HepG2 (cell line): ENCODE data around the gene ZNF84. TPM values are rescaled to one million over a fixed set of nuclear protein-coding genes. Genes with fewer than 3 reads are reported as not detected.
A peak's percentile ranks its signal among the peaks of the same experiment; 100 is the strongest.

Experiments
- AKAP8 ChIP-seq: sonication (generic); formaldehyde crosslinking; IDR thresholded peaks from 2 replicates; pipeline ENCODE4 v1.5.1; 2020; ENCODE audit warnings: mild to moderate bottlenecking, missing genetic modification reagents
- BCL6 ChIP-seq: IDR thresholded peaks from 2 replicates; pipeline ENCODE4 v1.6.1; 2016; ENCODE audit warnings: missing genetic modification reagents, missing compliant biosample characterization
- HOXA3 ChIP-seq: sonication (generic); formaldehyde crosslinking; IDR thresholded peaks from 2 replicates; pipeline ENCODE4 v1.5.0; 2020; ENCODE audit warnings: missing genetic modification reagents
- KDM4B ChIP-seq: sonication (generic); formaldehyde crosslinking; IDR thresholded peaks from 2 replicates; pipeline ENCODE4 v1.4.0; 2020; ENCODE audit warnings: missing genetic modification reagents
- KLF15 ChIP-seq: sonication (generic); formaldehyde crosslinking; IDR thresholded peaks from 2 replicates; pipeline ENCODE4 v1.8.1; 2023; ENCODE audit warnings: borderline replicate concordance, mild to moderate bottlenecking, inconsistent platforms, missing genetic modification reagents, mixed read lengths
- MBNL3 ChIP-seq: fragments of 250-450 bp; sonication (Bioruptor Pico); conservative IDR thresholded peaks from 2 replicates; pipeline ENCODE4 v1.8.0; 2022; ENCODE audit warnings: mild to moderate bottlenecking, inconsistent platforms
- MYC ChIP-seq: sonication (generic); formaldehyde crosslinking; IDR thresholded peaks from 2 replicates; pipeline ENCODE4 v1.9.0; 2021; ENCODE audit warnings: missing genetic modification reagents, borderline replicate concordance
- NFE2 ChIP-seq: sonication (generic); formaldehyde crosslinking; IDR thresholded peaks from 2 replicates; pipeline ENCODE4 v1.4.0; 2020; ENCODE audit warnings: missing genetic modification reagents
- NR3C1 ChIP-seq: sonication (generic); formaldehyde crosslinking; IDR thresholded peaks from 2 replicates; pipeline ENCODE4 v1.4.0; 2020; ENCODE audit warnings: missing genetic modification reagents
- RBM22 ChIP-seq: fragments of 200-400 bp; formaldehyde crosslinking; optimal IDR thresholded peaks from 2 replicates; pipeline ENCODE3; 2017; ENCODE audit warnings: mild to moderate bottlenecking, low read length, moderate library complexity
- RFXAP ChIP-seq: sonication (generic); formaldehyde crosslinking; IDR thresholded peaks from 2 replicates; pipeline ENCODE4 v1.4.0; 2020; ENCODE audit warnings: missing genetic modification reagents, borderline replicate concordance
- ZBTB40 ChIP-seq, 2 experiments: fragments of 450-650 bp in 1 of 2; sonication (generic) in 1 of 2; formaldehyde crosslinking in 1 of 2; IDR thresholded peaks; 2 replicates each; pipeline versions ENCODE4 v1.6.1 to v1.8.0; 2016 to 2022; ENCODE audit warnings: antibody characterized with exemption in 1 of 2, mild to moderate bottlenecking in 1 of 2, missing genetic modification reagents in 1 of 2
- ZKSCAN5 ChIP-seq: sonication (generic); formaldehyde crosslinking; IDR thresholded peaks from 2 replicates; pipeline ENCODE4 v1.5.1; 2020; ENCODE audit warnings: mild to moderate bottlenecking, missing genetic modification reagents
- ZNF10 ChIP-seq: sonication (generic); formaldehyde crosslinking; IDR thresholded peaks from 2 replicates; pipeline ENCODE4 v1.4.0; 2020; ENCODE audit warnings: mild to moderate bottlenecking, low read depth, missing genetic modification reagents, borderline replicate concordance
- ZNF614 ChIP-seq: IDR thresholded peaks from 2 replicates; pipeline ENCODE4 v1.6.1; 2018; ENCODE audit warnings: missing biosample characterization, missing genetic modification reagents, inconsistent platforms, borderline replicate concordance
- ZNF615 ChIP-seq: sonication (generic); formaldehyde crosslinking; IDR thresholded peaks from 2 replicates; pipeline ENCODE4 v1.5.0; 2020; ENCODE audit warnings: mild to moderate bottlenecking, missing genetic modification reagents, borderline replicate concordance
- ZZZ3 ChIP-seq: sonication (generic); formaldehyde crosslinking; IDR thresholded peaks from 2 replicates; pipeline ENCODE4 v1.4.0; 2020; ENCODE audit warnings: missing genetic modification reagents, mild to moderate bottlenecking, borderline replicate concordance
- polyA plus RNA-seq, 8 experiments: library from polyadenylated mRNA; depleted of rRNA in 3 of 8; stranded (reverse) in 7 of 8; unstranded in 1 of 8; fragments of >200 nt; fragmentation: Illumina TruSeq in 4 of 8; extraction: Trizol in 4 of 8; gene quantifications; 2 replicates each; pipeline versions ENCODE4 v1.2.1 to v1.2.3, GENCODE V29; 2011 to 2016; ENCODE audit warnings: low read depth in 4 of 8, missing spikeins in 1 of 8, mixed read lengths in 1 of 8; ENCODE audit not compliant: insufficient read depth in 1 of 8
- total RNA-seq, 5 experiments: library from RNA; depleted of rRNA; stranded (reverse); fragments of >200 nt; fragmentation: Illumina TruSeq; extraction: Trizol; gene quantifications; 2 replicates each; pipeline ENCODE4 v1.2.3, GENCODE V29; 2016; ENCODE audit warnings: low read depth in 1 of 5
- TF ChIP-seq, protein P1 (sequence below): sonication (generic); formaldehyde crosslinking; IDR thresholded peaks from 2 replicates; pipeline ENCODE4 v1.8.0; 2023; ENCODE audit warnings: mild to moderate bottlenecking, missing genetic modification reagents

The ZNF84 gene
- total and polyA plus RNA-seq, 2 of the 13 experiments (the other 11 are each of a cell fraction or from before 2014, with no cell fraction given) = 15.5 to 21.8 TPM

DNA sequence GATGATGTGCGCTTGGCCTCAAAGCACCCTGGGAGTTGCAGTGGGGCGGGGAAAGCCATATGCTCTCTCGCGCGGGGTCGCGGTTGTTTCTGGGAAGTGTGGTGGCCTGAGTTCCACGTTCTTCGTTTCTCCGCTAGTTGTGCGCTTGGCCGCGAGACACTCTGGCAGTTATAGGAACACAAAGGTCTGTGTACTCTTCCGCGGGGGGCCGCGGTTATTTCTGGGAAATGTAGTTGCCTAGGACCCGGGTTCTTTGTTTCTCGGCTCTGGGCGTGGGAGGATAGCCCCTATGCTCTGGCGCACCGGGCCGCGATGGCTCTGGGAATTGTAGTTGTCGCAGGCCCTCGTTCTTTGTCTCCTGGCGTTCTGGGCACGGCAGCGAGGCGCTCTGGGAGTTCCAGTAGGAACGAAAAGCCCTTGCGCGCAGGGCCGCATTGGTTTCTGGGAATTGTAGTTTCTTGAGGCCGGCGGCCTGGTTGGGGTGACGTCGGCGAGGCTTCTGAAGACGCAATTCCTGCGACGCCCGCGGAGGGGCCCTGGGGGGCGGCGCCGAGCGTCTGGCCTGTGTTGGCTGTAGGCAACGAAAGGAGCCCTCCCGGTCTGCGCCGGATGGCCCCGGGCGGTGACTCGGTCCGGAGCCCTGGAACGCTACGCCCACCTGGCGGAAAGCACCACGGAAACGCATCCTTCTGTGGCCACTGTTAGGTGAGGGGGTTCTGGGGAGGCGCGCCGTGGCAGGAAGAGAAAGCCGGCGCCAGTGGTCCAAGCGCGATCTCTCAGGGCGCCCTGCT is 43.3 kb downstream of the ZNF84 start, which contains the start of gene ZNF140 (continued):
- TF ChIP-seq ZBTB40 (IDR thresholded peaks at IDR 0.05) = no peak
- TF ChIP-seq ZBTB40 (CRISPR knock-in tag; IDR thresholded peaks at IDR 0.05) = no peak
- no peak; the same call in 1 of the 2 replicates for TF ChIP-seq ZKSCAN5 (CRISPR knock-in tag)
- TF ChIP-seq ZZZ3 (CRISPR knock-in tag) = no peak; the same call in 1 of the 2 replicates
- TF ChIP-seq AKAP8 (CRISPR knock-in tag) = no peak
- TF ChIP-seq, protein P1, sequence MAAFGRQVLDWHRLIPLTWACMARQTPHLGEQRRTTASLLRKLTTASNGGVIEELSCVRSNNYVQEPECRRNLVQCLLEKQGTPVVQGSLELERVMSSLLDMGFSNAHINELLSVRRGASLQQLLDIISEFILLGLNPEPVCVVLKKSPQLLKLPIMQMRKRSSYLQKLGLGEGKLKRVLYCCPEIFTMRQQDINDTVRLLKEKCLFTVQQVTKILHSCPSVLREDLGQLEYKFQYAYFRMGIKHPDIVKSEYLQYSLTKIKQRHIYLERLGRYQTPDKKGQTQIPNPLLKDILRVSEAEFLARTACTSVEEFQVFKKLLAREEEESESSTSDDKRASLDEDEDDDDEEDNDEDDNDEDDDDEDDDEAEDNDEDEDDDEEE = no peak
- TF ChIP-seq NFE2 (CRISPR knock-in tag) = no peak
- no peak for TF ChIP-seq ZNF10
- no peak; the same call in 1 of the 2 replicates for TF ChIP-seq RFXAP (CRISPR knock-in tag)
- 0 out of 2 replicates have a peak, but pooled peaks have one; percentile 32 for TF ChIP-seq KLF15 (CRISPR knock-in tag)
- no peak for TF ChIP-seq ZNF614 (CRISPR knock-in tag)
- 0 out of 2 replicates have a peak, but pooled peaks have one; percentile 42 for TF ChIP-seq ZNF615 (CRISPR knock-in tag)
- no peak for TF ChIP-seq MBNL3 (CRISPR knock-in tag)
- no peak for TF ChIP-seq KDM4B (CRISPR knock-in tag)
- TF ChIP-seq RBM22 = no peak
- TF ChIP-seq BCL6 (CRISPR knock-in tag) = peak; percentile 31; the same call in 1 of the 2 replicates
- no peak for TF ChIP-seq NR3C1
- peak; percentile 95 for TF ChIP-seq HOXA3 (CRISPR knock-in tag)
- peak; percentile 77 for TF ChIP-seq MYC
